Stimulated activated CD4-positive, alpha-beta T cell treated with anti-CD3 and anti-CD28 coated beads, Interleukin-2, amount 100 ng/mL, for 48 hours (primary cell): ENCODE results near the gene TEX2.

ENCODE experiments used
- DNase-seq, 2 donors: peaks; one replicate each; pipeline ENCODE4 v3.0.0-alpha.2; 2020

The TEX2 gene

GRCh38 chr17:64263000-64263766, at the start of gene TEX2:
TEX2 (minus strand) TSS chr17:64263260; CDS start chr17:64214217, 49,043 bp downstream.
- DNase-seq: peak; percentile 81 to 85

- DNase-seq: no peak
These were observed 46.6 kb upstream of the TEX2 start for GRCh38 chr17:64309710-64310109.

GRCh38 chr17:64309021-64309420, 46.0 kb upstream of the TEX2 start:
- DNase-seq: no peak

GRCh38 chr17:64306850-64307463, 43.9 kb upstream of the TEX2 start:
- peak; percentile 64 to 67 for DNase-seq

GRCh38 chr17:64304551-64304950, 41.5 kb upstream of the TEX2 start:
- DNase-seq: no peak

GRCh38 chr17:64300699-64300965, 37.6 kb upstream of the TEX2 start:
- no peak for DNase-seq

- no peak for DNase-seq
These were observed 34.5 kb upstream of the TEX2 start for GRCh38 chr17:64297467-64298088.

- no peak for DNase-seq
These were observed 33.2 kb upstream of the TEX2 start for GRCh38 chr17:64296246-64296645.

GRCh38 chr17:64295146-64295545, 32.1 kb upstream of the TEX2 start:
- no peak for DNase-seq

- peak; percentile 17 to 31 for DNase-seq
These were observed 28.3 kb upstream of the TEX2 start for GRCh38 chr17:64291268-64291851.

GRCh38 chr17:64289741-64290141, 26.7 kb upstream of the TEX2 start:
- DNase-seq: no peak

GRCh38 chr17:64282753-64283080, 19.7 kb upstream of the TEX2 start:
- no peak for DNase-seq

GRCh38 chr17:64281962-64282752, 19.1 kb upstream of the TEX2 start:
- peak; percentile 54 to 62 for DNase-seq

- no peak for DNase-seq
These were observed 15.6 kb upstream of the TEX2 start for GRCh38 chr17:64278614-64279013.

- DNase-seq: no peak
These were observed 14.9 kb upstream of the TEX2 start for GRCh38 chr17:64277831-64278562.

GRCh38 chr17:64276961-64277505, 14.0 kb upstream of the TEX2 start:
- DNase-seq: no peak

GRCh38 chr17:64275016-64275415, 12.0 kb upstream of the TEX2 start:
- DNase-seq: no peak

- no peak for DNase-seq
These were observed 9.9 kb upstream of the TEX2 start for GRCh38 chr17:64273006-64273405.

GRCh38 chr17:64270885-64271284, 7.8 kb upstream of the TEX2 start:
- no peak for DNase-seq

GRCh38 chr17:64269687-64270649, 6.9 kb upstream of the TEX2 start:
- no peak for DNase-seq

GRCh38 chr17:64264891-64265290, 1.8 kb upstream of the TEX2 start:
- DNase-seq: no peak
